Activated naive CD4-positive, alpha-beta T cell treated with anti-CD3 and anti-CD28 coated beads for 36 hours (primary cell): Measurements from ENCODE around the gene NR1I2. TPM values are rescaled to one million over a fixed set of nuclear protein-coding genes. Genes with fewer than 3 reads are reported as not detected.

Experiments used
- CTCF ChIA-PET: fragments of 350-600 bp; sonication (Branson Sonifier 250); formaldehyde crosslinking; loops from one replicate; lab custom pipeline; 2021; ENCODE audit warnings: antibody characterized with exemption; lab: Charles Lee
- DNase-seq: peaks from one replicate; pipeline ENCODE4 v3.0.0-alpha.2; 2020
- H3K27ac Mint-ChIP-seq: one replicate; pipeline ENCODE4 v1.8.0; 2021; ENCODE audit warnings: mild to moderate bottlenecking, mixed read lengths
- H3K27me3 Mint-ChIP-seq: one replicate; pipeline ENCODE4 v1.8.0; 2021; ENCODE audit warnings: low read depth, mixed read lengths
- H3K36me3 Mint-ChIP-seq: one replicate; pipeline ENCODE4 v1.8.0; 2021; ENCODE audit warnings: low read depth, mixed read lengths
- H3K4me1 Mint-ChIP-seq: one replicate; pipeline ENCODE4 v1.8.0; 2021; ENCODE audit warnings: low read depth, mixed read lengths
- H3K4me3 Mint-ChIP-seq: one replicate; pipeline ENCODE4 v1.8.0; 2021; ENCODE audit warnings: mild to moderate bottlenecking, moderate library complexity, mixed read lengths
- H3K9me3 Mint-ChIP-seq: one replicate; pipeline ENCODE4 v1.8.0; 2021; ENCODE audit warnings: mixed read lengths
- intact Hi-C: fragments of 100-400 bp; cut with micrococcal nuclease; formaldehyde crosslinking; loops from one replicate; pipeline ENCODE4 v1.15.1; 2023
- total RNA-seq, 2 experiments: library from RNA; stranded (reverse); gene quantifications; one replicate each; pipeline ENCODE4 v1.2.3, GENCODE V29; 2021

NR1I2 gene
- total RNA-seq, 2 experiments from 2014 or later = 0.88 to 0.89 TPM

DNA sequence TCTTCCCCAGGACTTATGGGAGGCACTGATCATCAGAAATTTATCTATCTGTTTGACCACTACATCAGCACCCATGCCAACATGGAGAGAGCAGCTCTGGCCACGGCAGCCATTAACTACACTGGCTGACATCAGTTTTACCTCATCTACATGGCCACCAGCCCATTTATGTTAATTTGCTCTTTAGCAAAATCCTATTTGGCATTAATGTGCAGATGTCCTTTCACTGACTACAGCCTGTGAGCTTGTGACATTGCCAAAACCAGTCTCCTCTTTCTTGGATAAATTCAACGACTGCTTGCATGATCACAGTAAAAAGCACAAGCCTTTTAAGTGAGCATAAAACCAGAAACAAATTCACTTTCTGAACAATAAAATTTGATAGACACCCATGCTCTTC, 47.5 kb downstream of the NR1I2 start:
- Mint-ChIP-seq H3K27me3 (no peaks in the 10 kb centered on the region), H3K27ac (no peak overlapping the region), H3K36me3 (peaks cover 5% of the 10 kb centered on the region), H3K4me3 (no peak overlapping the region), H3K4me1 (no peaks in the 10 kb centered on the region), H3K9me3 (no peaks in the 10 kb centered on the region)
- CTCF ChIA-PET = interaction anchor here (1.7 kb wide), 1 partner anchor 10 kb away, joined by 6 read pairs; no protein-coding TSS in a partner anchor
- no peak for DNase-seq
- intact Hi-C loops = loop anchor here (2.0 kb wide), 1 partner anchor 317 kb away; no protein-coding TSS in a partner anchor

DNA sequence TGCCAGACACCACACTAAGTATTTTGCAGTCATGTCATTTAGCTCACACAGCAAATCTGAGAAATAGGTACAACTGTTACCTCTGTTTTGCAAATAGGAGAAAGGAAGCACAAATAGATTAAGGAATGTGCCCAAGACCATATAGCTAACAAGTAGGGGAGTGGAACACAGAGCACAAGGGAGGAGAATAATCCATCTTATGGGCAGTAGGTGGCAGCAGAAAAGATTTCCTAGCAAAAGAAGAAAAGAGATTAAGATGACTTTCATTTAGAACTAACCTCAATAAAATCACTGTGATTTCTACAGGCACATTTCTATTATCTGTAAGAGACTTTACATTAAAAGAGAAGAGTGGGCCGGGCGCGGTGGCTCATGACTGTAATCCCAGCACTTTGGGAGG, 49.1 kb downstream of the NR1I2 start:
- intact Hi-C loops = no loop called here
- Mint-ChIP-seq H3K4me1 (peaks cover 5% of the 10 kb centered on the region), H3K9me3 (no peaks in the 10 kb centered on the region), H3K27ac (no peak overlapping the region), H3K4me3 (no peak overlapping the region), H3K27me3 (no peaks in the 10 kb centered on the region), H3K36me3 (peaks cover 3% of the 10 kb centered on the region)
- DNase-seq = no peak
- CTCF ChIA-PET = interaction anchor here (0.6 to 1.7 kb wide), 4 partner anchors 12 to 316 kb away, joined by 3 to 6 read pairs (median 4); no protein-coding TSS in a partner anchor

DNA sequence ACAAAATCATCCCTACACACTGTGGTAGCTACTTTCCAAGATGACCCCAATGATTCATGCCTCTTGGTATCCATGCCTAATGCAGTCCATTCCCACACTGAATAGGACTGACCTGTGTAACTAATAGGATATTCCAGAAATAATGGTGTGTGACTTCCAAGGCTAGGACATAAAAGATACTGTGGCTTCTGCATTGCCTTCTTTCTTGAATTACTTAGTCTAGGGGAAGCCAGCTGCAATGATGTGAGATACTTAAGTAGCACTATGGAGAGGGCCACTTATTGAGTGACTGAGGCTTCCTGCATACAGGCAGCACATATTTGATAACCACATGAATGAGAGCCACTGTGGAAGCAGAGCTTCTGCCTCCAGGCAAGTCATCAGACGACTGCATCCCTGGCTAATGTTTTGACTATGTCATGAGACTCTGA, 50.1 kb downstream of the NR1I2 start:
- H3K4me1 Mint-ChIP-seq = peaks cover 5% of the 10 kb centered on the region
- intact Hi-C loops = no loop called here
- H3K27me3 Mint-ChIP-seq = no peaks in the 10 kb centered on the region
- H3K4me3 Mint-ChIP-seq = no peak overlapping the region
- H3K9me3 Mint-ChIP-seq = no peaks in the 10 kb centered on the region
- CTCF ChIA-PET = interaction anchor here (1.0 to 1.4 kb wide), 2 partner anchors 26 to 315 kb away, joined by 3 read pairs; no protein-coding TSS in a partner anchor
- H3K36me3 Mint-ChIP-seq = peaks cover 3% of the 10 kb centered on the region
- DNase-seq = no peak
- no peak overlapping the region for H3K27ac Mint-ChIP-seq

DNA sequence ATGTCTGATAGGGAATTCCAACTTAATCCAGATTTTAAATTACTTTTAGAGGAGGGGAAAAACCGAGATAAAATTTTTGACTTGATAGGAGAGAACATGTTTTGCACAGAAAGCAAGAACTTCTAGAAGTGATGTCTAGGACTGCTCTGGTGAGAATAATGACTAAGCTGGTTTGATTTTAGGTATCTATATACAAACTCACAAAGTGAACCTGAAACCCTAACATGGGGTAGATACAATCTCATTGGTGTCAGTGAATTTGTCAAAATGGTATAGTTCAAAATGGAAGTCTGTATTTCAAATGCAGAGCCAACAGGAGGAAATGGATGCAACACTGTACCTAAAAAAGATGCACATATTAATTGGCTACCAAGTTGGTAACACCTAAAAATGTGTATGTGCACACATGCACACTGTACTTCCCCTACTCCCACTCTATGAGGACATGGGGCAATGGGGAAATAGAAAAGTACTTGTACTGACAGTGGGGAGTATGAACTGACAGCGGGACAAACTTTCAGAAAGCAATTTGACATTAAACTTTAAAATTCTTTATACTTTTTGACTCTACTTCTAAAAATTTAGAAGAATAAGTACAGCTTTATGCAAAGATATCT, 53.0 kb downstream of the NR1I2 start:
- CTCF ChIA-PET = no interaction called here
- Mint-ChIP-seq H3K4me3 (no peak overlapping the region), H3K4me1 (peaks cover 5% of the 10 kb centered on the region), H3K36me3 (no peaks in the 10 kb centered on the region), H3K27me3 (no peaks in the 10 kb centered on the region), H3K9me3 (no peaks in the 10 kb centered on the region), H3K27ac (no peak overlapping the region)
- no peak for DNase-seq
- intact Hi-C loops = no loop called here

DNA sequence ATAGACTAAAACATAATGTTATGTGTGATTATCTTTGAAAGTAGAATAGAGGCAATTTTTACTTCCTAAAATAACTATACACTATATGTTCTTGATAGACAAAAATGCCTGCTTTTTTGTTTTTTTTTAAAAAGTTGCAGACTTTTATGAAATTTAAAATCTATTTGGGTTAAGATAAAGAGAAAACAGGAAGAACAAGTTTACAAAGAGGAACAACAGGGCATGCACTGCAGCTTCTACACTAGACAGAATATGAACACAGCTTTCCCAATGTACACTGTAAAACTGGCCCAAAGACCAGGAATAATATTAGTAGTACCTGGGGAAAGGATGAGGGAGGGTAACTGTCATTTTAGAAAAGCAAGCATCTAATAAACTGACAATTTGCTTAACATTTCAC, 53.7 kb downstream of the NR1I2 start:
- DNase-seq = no peak
- H3K36me3 Mint-ChIP-seq = no peaks in the 10 kb centered on the region
- no peaks in the 10 kb centered on the region for H3K9me3 Mint-ChIP-seq
- no peaks in the 10 kb centered on the region for H3K27me3 Mint-ChIP-seq
- H3K4me3 Mint-ChIP-seq = no peak overlapping the region
- CTCF ChIA-PET = no interaction called here
- intact Hi-C loops = no loop called here
- no peak overlapping the region for H3K27ac Mint-ChIP-seq
- peaks cover 5% of the 10 kb centered on the region for H3K4me1 Mint-ChIP-seq

DNA sequence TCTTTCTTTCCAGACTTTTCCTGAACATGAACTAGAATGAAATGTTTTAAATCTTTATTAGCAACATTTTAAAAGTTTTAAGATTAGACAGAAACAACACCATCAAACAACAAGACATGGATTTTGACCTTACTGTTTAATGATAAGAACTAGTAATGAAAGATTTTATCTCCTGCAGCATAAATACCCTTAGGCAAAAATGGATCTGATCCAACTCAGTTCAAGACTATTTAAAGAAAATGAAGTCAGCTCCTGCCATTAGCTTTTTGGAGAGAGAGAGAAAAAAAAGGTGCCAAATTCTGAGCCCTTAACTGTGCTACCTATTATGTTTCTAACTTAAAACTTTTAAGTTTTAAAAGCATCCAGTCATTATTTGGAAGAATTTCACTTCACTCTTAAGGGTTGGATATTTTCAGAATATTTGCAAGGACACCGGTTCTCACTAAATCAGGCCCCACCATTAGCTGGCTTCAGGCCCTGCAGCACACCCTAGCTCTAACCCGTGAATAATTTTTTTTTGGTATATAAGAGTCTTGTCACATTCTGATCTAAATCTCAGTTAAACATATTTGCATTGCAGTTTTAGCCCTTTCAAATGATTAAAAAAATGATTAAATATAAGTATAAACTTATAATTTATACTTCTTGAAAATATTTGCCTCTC, 60.0 kb downstream of the NR1I2 start:
- intact Hi-C loops = no loop called here
- H3K4me3 Mint-ChIP-seq = no peak overlapping the region
- no peaks in the 10 kb centered on the region for H3K4me1 Mint-ChIP-seq
- no peaks in the 10 kb centered on the region for H3K27me3 Mint-ChIP-seq
- no peak for DNase-seq
- H3K27ac Mint-ChIP-seq = no peak overlapping the region
- CTCF ChIA-PET = interaction anchor here (1.1 to 1.2 kb wide), 2 partner anchors 50 to 305 kb away, joined by 3 read pairs; no protein-coding TSS in a partner anchor
- no peaks in the 10 kb centered on the region for H3K9me3 Mint-ChIP-seq
- peaks cover 32% of the 10 kb centered on the region for H3K36me3 Mint-ChIP-seq

DNA sequence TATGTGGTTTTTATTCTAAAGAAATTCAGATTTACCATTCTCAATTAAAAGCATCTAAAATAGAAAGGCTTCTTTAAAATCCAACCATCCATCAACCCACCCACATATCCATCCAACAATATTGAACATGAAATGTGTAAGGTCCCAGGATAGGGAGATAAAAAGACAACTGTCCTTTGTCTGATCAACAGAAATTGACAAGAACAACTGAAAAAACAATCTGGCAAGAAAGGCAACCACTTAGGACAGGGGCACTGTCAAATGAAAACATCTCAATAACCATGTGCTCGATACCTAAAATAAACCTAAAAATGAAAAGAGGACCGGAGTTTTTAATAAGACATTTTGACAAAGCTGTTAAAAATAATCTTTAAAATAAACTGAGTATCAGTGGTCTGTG, 67.2 kb downstream of the NR1I2 start:
- no peak overlapping the region for H3K4me3 Mint-ChIP-seq
- H3K4me1 Mint-ChIP-seq = no peaks in the 10 kb centered on the region
- peaks cover 27% of the 10 kb centered on the region for H3K36me3 Mint-ChIP-seq
- no peak for DNase-seq
- CTCF ChIA-PET = interaction anchor here (1.1 kb wide), 1 partner anchor 11 kb away, joined by 4 read pairs; no protein-coding TSS in a partner anchor
- H3K27me3 Mint-ChIP-seq = no peaks in the 10 kb centered on the region
- intact Hi-C loops = no loop called here
- no peaks in the 10 kb centered on the region for H3K9me3 Mint-ChIP-seq
- no peak overlapping the region for H3K27ac Mint-ChIP-seq

DNA sequence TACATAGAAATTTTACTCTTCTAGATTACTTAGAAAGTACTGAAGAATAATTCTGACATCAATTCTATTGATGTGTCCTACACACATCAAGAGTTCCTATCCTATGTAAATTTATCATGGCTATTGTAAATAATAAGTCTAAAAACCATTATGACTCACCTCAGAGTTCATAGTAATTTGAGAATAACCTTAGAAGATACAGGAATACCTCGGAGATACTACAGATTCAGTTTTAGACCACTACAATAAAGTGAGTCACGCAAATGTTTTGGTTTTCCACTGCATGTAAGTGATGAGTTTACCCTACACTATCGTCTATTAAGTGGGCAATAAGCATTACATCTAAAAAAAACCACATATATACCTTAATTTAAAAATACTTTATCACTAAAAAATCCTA, 74.8 kb downstream of the NR1I2 start:
- DNase-seq = no peak
- intact Hi-C loops = no loop called here

DNA sequence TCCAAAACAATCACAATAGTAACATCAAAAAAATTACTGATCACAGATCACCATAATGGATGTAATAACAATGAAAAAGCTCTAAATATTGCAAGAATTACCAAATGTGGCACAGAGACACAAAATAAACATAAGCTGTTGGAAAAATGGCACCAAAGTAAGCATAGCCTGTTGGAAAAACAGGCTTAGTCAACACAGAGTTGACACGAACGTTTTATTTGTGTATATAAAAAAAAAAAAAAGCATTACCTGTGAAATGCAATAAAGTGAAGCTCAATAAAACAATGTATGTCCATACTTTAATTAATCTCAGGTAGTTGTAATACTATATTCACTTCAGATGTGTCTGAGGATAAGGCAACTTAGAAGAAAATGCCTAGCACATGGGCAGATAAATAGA, 77.1 kb downstream of the NR1I2 start:
- CTCF ChIA-PET = interaction anchor here (0.6 kb wide), 1 partner anchor 412 kb away, joined by 3 read pairs; no protein-coding TSS in a partner anchor
- Mint-ChIP-seq H3K4me3 (no peak overlapping the region), H3K36me3 (peaks cover 63% of the 10 kb centered on the region), H3K27ac (no peak overlapping the region), H3K27me3 (no peaks in the 10 kb centered on the region), H3K9me3 (peaks cover 7% of the 10 kb centered on the region), H3K4me1 (peaks cover 2% of the 10 kb centered on the region)
- intact Hi-C loops = no loop called here
- no peak for DNase-seq

More for the DNA sequence above, 74.8 kb downstream of the NR1I2 start:
- Mint-ChIP-seq H3K27me3 (no peaks in the 10 kb centered on the region), H3K4me3 (no peak overlapping the region), H3K9me3 (peaks cover 7% of the 10 kb centered on the region), H3K4me1 (peaks cover 2% of the 10 kb centered on the region), H3K27ac (no peak overlapping the region), H3K36me3 (peaks cover 49% of the 10 kb centered on the region)
- CTCF ChIA-PET = no interaction called here

DNA sequence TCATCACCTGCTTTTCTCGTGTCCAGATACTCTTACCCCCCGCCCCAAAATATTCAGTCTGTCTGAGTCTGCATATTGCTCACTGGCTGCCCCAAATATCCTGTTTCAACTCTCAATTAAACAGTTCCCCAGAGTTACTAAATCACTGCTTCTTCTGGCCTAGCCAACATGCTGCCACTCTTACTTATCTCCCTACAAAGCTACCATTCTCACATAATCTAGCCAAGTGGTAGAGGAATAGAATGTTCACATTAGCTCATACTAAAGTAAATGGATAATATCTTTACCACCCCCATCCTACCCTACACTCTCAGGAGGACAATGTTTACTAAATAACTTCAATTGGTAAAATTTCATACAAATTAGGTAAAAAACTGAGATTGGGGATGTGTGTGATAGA, 77.8 kb downstream of the NR1I2 start:
- CTCF ChIA-PET = interaction anchor here (1.5 kb wide), 1 partner anchor 11 kb away, joined by 4 read pairs; no protein-coding TSS in a partner anchor
- Mint-ChIP-seq H3K4me1 (peaks cover 2% of the 10 kb centered on the region), H3K4me3 (no peak overlapping the region)

DNA sequence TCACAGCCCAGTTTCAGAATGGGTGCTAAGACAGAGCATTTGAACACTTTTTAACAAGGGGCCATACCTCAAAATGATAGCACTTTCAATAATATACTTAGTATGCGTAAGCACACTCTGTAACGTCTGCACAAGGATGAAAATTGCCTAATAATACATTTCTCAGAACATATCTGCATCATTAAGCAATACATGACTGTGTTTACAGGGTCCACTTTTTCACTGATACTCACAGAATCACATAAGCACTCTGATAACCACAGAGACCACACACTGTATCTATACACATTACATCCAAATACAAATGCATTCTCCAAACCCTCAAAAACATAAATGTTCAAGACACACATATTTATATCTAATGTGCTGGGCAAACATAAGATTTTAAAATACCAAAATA, 79.8 kb downstream of the NR1I2 start:
- H3K4me3 Mint-ChIP-seq = no peak overlapping the region
- peaks cover 2% of the 10 kb centered on the region for H3K4me1 Mint-ChIP-seq
- DNase-seq = no peak
- intact Hi-C loops = no loop called here
- CTCF ChIA-PET = no interaction called here
- peaks cover 7% of the 10 kb centered on the region for H3K9me3 Mint-ChIP-seq
- H3K27ac Mint-ChIP-seq = no peak overlapping the region
- peaks cover 56% of the 10 kb centered on the region for H3K36me3 Mint-ChIP-seq
- no peaks in the 10 kb centered on the region for H3K27me3 Mint-ChIP-seq

More for the DNA sequence above, 77.8 kb downstream of the NR1I2 start:
- intact Hi-C loops = no loop called here
- DNase-seq = no peak
- Mint-ChIP-seq H3K27me3 (no peaks in the 10 kb centered on the region), H3K36me3 (peaks cover 61% of the 10 kb centered on the region), H3K9me3 (peaks cover 7% of the 10 kb centered on the region), H3K27ac (no peak overlapping the region)

DNA sequence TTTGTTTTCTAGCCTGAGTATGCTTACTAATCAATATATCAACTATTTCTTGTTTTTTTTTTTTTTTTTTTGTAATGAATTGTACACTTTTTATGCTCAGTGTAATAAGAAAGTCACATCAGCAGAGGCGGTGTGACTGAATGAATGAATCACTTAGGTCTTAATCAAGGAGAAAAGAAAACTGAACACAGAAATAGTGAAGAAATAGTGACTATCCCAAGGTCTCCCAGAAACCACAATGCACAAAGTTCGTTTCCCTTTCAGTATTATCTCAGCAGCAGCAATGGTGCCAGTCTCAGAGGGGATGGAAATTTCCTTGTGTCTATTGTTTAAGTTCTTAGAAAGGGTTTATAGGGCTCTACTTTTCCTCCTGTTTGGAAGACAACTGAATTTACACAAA, 80.7 kb downstream of the NR1I2 start:
- H3K36me3 Mint-ChIP-seq = peaks cover 51% of the 10 kb centered on the region
- no peak overlapping the region for H3K27ac Mint-ChIP-seq
- intact Hi-C loops = no loop called here
- H3K27me3 Mint-ChIP-seq = no peaks in the 10 kb centered on the region
- CTCF ChIA-PET = no interaction called here
- no peak for DNase-seq
- no peak overlapping the region for H3K4me3 Mint-ChIP-seq
- peaks cover under 1% of the 10 kb centered on the region for H3K4me1 Mint-ChIP-seq
- H3K9me3 Mint-ChIP-seq = peaks cover 4% of the 10 kb centered on the region
